C4-2B (cell line): ENCODE results near the gene TBC1D22A.
"Not testable (repeated sequence)": the region's sequence is repeated elsewhere in the genome, so short reads cannot be mapped to it uniquely, and the experiment has no call there.

Experiments
- H3K27ac ChIP-seq: fragments of 450-650 bp; 2 replicates; pipeline ENCODE4 v1.5.1; 2017
- ZFX ChIP-seq: fragments of 450-650 bp; IDR thresholded peaks from 2 replicates; pipeline ENCODE4 v1.6.1; 2017
- TF ChIP-seq, protein P1 (sequence below): fragments of 450-650 bp; conservative IDR thresholded peaks from 2 replicates; pipeline ENCODE4 v1.5.1; 2017; ENCODE audit warnings: mild to moderate bottlenecking

Gene TBC1D22A

DNA sequence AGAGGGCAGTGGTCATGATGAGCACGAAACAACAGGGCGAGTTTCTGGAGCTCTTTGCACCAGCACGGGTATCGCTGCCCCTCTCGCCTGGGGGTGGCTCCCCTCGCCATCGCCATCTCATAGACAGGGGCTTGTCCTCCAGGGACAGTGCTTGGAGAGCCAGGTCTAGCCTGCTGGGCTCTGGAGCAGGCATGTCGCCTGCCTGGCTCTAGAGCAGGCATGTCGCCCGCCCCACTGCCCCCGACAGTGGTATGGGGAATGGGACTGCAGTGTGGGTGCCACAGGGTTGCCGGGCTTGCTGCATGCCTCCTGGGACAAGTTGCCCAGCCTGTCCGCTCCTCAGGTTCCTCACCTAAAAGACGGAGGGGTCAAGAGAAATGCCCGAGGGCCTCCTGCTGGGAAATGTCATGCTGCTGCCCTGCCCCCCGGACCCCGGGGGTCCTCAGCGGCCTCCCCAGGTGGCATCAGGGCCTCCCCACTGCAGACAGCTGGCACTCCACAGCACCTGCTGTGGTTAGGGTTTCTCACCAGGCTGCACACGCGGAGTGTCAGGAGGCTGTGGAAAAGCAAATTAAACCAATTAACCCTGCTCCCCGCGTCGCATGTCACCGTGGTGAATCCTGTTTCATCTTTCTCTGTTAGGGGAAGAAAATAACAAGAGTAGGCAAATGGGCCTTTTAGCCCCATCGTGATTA, 403.0 kb downstream of the TBC1D22A start:
- TF ChIP-seq, protein P1, sequence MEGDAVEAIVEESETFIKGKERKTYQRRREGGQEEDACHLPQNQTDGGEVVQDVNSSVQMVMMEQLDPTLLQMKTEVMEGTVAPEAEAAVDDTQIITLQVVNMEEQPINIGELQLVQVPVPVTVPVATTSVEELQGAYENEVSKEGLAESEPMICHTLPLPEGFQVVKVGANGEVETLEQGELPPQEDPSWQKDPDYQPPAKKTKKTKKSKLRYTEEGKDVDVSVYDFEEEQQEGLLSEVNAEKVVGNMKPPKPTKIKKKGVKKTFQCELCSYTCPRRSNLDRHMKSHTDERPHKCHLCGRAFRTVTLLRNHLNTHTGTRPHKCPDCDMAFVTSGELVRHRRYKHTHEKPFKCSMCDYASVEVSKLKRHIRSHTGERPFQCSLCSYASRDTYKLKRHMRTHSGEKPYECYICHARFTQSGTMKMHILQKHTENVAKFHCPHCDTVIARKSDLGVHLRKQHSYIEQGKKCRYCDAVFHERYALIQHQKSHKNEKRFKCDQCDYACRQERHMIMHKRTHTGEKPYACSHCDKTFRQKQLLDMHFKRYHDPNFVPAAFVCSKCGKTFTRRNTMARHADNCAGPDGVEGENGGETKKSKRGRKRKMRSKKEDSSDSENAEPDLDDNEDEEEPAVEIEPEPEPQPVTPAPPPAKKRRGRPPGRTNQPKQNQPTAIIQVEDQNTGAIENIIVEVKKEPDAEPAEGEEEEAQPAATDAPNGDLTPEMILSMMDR: no peak
- no peak overlapping the region for H3K27ac ChIP-seq

DNA sequence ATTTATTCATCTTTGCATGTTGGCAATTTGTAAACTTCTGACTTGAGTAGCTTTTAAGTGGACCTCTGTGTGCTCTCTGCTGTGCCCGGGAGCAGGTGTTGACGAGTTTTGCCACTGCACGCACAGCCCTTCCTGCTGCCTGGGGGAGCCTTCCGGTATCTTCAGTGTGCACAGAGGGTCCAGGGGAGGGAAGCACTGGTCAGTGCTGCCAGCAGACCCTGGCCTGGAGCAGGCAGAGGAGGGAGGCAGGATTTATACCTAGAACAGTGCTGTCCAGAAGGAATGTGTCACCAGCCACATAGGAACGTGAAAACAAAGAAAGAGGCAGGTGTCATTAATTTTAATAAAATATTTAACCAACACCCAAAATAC, 403.6 kb downstream of the TBC1D22A start:
- no peak for TF ChIP-seq ZFX
- TF ChIP-seq, protein P1: no peak
- no peak overlapping the region for H3K27ac ChIP-seq

DNA sequence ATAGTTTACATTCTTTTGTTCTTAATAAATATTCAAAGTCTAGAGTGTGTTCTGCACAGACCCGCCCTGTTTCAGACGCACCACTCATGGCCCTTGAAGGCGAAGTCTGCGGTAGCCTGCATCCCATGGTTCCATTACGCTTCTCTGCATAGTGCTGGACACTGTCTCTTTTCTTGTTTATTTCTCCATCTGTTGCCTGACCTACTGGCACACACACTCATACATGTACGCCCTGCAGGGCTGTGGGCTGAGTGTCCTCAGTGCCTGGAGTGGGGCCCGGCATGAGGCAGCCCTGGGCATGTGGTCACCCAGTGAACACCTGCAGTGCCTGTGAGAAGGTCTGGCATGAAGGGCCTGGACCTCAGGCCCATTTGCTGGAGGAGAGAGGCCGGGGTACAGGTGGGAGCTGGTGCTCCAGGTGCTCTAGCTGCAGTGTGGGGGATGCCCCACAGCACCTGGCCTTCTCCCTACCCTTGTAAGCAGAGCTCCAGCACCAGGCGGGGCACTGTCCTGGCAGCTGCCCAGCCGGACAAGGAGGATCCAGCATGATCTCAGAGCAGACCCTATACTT, 404.1 kb downstream of the TBC1D22A start:
- TF ChIP-seq, protein P1: no peak
- TF ChIP-seq ZFX: no peak
- no peak overlapping the region for H3K27ac ChIP-seq

DNA sequence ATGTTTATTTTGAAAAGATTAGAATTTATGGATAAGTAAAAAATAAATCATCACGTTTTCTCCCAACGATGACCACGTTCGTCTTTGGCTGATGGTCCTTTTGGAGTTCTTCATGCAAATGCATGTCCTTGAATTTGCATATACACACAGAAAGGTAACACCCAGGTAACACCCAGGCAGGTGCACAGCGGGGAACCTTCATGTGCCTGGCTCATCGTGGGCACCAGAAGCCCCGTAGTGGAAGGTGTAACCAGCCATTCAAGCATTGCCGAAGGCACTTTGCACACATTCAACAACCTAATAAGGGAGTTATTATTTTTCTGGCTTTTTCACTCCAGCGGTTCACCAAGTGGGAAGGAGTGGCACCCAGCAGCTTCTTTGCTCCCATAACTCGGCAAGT, 404.6 kb downstream of the TBC1D22A start:
- H3K27ac ChIP-seq: no peak overlapping the region
- TF ChIP-seq ZFX: no peak
- TF ChIP-seq, protein P1: no peak

DNA sequence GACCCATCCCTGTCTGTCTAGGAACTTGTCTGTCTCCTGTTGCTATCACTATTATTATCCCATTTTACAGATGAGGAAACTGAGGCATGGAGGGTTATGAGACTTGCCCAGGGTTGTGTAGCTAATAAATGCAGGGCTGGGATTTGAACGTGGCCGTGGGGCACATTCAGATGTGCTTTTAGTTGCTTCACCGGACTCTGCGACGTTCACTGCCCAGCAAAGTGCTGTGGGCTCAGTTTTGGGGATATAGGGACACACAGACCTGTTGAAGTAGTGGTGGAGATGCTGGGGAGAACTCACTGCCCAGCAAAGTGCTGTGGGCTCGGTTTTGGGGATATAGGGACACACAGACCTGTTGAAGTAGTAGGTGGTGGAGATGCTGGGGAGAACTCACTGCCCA, 405.5 kb downstream of the TBC1D22A start:
- H3K27ac ChIP-seq: not testable (repeated sequence)

DNA sequence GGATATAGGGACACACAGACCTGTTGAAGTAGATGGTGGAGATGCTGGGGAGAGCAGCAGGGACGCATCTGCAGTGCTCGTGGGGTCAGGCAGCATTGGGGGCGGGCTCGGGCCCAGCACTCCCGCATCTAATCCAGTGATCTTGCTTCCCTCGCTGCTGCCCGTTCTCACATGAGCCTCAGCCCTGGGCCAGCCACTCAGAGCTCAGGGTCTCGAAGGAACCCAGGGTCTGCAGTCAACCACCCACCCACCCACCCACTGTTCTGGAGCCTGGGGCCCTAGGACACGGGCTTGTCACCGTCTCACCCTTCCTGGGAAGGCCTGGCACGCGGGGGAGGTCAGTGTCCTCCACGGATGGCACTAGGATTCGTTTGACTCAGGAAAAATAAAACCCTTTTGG, 406.0 kb downstream of the TBC1D22A start:
- TF ChIP-seq, protein P1: no peak
- TF ChIP-seq ZFX: no peak
- no peak overlapping the region for H3K27ac ChIP-seq

DNA sequence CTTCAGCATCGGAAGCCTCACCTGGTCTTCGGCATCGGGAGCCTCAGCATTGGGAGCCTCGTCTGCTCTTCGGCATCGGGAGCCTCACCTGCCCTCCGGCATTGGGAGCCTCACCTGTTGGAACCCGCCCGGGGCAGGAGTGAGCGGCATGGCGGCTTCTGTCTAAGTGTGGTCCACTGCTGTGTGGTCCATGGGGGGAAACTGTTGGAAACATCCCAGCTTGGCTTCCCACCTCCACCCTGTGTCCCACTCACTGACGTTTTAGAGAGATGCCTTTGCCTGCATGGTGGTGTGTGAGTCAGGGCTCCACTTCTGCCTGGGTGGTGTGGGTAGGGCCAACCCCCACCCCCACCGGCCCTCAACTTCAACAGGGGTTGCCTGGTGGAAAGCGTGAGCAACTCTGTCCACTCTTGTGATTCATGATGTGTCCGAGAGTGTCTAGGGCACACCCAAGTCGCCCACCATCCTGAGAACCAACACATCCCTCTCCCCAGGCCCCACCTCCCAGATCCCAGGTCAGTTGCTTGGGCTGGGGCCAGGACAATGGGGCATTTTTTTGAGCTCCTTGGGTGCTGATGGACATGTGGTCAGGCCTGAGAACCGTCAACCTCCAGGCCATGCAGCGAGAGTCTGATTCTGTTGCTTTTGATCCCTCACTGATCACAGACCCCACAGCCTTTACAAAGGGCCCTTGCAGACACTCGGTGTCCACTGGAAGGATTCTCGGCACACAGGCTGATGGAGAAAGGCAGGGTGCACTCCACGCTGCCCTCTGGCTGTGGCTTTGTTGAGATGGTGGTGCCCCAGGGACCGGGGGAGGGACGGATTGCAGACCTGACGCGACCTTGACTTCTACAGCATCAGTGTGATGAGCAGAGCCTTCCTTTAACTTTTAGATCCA, 406.7 kb downstream of the TBC1D22A start:
- TF ChIP-seq, protein P1: no peak
- TF ChIP-seq ZFX: no peak
- no peak overlapping the region for H3K27ac ChIP-seq
